Measurements from ENCODE around the gene NTM.

DNA sequence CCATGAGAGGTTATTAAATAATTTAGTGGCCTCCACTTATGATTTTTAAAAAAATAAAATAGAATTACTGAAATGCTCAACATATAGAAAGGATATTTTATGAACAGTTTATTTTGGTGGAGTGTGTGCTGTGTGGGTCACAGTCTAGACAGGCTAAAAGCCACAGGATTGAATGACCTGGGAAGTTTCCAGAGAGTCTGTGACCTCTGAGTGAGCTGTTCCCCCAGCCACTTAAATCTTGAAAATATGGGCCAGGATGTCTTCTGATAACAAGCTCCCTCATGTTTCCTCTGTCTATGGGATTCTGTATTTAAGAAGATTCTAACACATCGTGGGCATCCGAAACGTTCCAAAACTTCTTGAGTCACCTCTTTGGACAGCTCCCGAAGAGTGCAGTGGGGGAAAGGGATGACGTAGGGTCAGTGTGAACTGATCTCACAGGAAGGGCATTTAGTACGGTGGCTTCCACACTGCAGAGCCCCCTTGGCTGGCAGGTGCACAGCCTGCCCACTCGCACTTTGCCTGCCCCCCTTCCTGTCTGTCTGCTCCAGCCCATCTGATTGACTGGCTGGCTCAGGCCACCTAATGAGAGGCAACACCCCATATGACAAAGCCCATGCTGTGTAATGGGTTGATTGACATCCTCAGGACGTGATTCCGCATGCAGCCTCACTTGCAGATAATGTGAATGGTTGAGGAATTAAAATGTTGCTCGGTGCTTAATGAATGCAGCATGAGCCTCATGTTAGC is 97.4 kb downstream of the NTM start:
- TF ChIP-seq FOXK2 (IDR thresholded peaks at IDR 0.05) = no peak
- TF ChIP-seq BHLHE40 (IDR thresholded peaks at IDR 0.05; ENCODE audit: borderline replicate concordance) = no peak
- no peak for TF ChIP-seq TARDBP (IDR thresholded peaks at IDR 0.05)
- no peak for TF ChIP-seq FOXM1 (IDR thresholded peaks at IDR 0.05; ENCODE audit: borderline replicate concordance)
- TF ChIP-seq CTBP1 (IDR thresholded peaks at IDR 0.05; ENCODE audit: borderline replicate concordance) = no peak
- no peak for TF ChIP-seq FOXA1 (IDR thresholded peaks at IDR 0.05)
- TF ChIP-seq SUZ12 (IDR thresholded peaks at IDR 0.05) = no peak
- TF ChIP-seq ARNT (IDR thresholded peaks at IDR 0.05) = no peak
- TF ChIP-seq ELF4 (IDR thresholded peaks at IDR 0.05) = no peak
- TF ChIP-seq, protein P1, sequence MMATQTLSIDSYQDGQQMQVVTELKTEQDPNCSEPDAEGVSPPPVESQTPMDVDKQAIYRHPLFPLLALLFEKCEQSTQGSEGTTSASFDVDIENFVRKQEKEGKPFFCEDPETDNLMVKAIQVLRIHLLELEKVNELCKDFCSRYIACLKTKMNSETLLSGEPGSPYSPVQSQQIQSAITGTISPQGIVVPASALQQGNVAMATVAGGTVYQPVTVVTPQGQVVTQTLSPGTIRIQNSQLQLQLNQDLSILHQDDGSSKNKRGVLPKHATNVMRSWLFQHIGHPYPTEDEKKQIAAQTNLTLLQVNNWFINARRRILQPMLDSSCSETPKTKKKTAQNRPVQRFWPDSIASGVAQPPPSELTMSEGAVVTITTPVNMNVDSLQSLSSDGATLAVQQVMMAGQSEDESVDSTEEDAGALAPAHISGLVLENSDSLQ (IDR thresholded peaks at IDR 0.05) = no peak
- no peak for TF ChIP-seq LEF1 (IDR thresholded peaks at IDR 0.05; ENCODE audit: borderline replicate concordance)
- no peak for TF ChIP-seq SP1 (IDR thresholded peaks at IDR 0.05)
- no peak for TF ChIP-seq ZNF384 (IDR thresholded peaks at IDR 0.05)
